HUES6 (cell line): ENCODE results near the gene SYT15.
"Not testable (repeated sequence)": the region's sequence is repeated elsewhere in the genome, so short reads cannot be mapped to it uniquely, and the experiment has no call there.

Source experiments
- H3K27ac ChIP-seq: 2 replicates; pipeline ENCODE4 v1.7.0; 2013; ENCODE audit warnings: low read depth, mild to moderate bottlenecking, low read length, inconsistent platforms
- H3K27me3 ChIP-seq: 2 replicates; pipeline ENCODE4 v1.6.1; 2013; ENCODE audit warnings: low read length; ENCODE audit not compliant: control insufficient read depth, insufficient read depth
- H3K36me3 ChIP-seq: 2 replicates; pipeline ENCODE4 v1.6.1; 2013; ENCODE audit warnings: low read length; ENCODE audit not compliant: control insufficient read depth, insufficient read depth
- H3K4me1 ChIP-seq: 2 replicates; pipeline ENCODE4 v1.6.1; 2013; ENCODE audit warnings: low read length; ENCODE audit not compliant: control insufficient read depth, insufficient read depth
- H3K4me3 ChIP-seq: 2 replicates; pipeline ENCODE4 v1.5.1; 2013; ENCODE audit warnings: low read depth, low read length
- H3K9ac ChIP-seq: one replicate; pipeline ENCODE4 v1.6.1; 2013; ENCODE audit warnings: mild to moderate bottlenecking, low read length
- H3K9me3 ChIP-seq: 2 replicates; pipeline ENCODE4 v1.6.1; 2013; ENCODE audit warnings: low read depth, low read length; ENCODE audit not compliant: control insufficient read depth, insufficient read depth

SYT15 gene

GRCh38 chr10:46560381-46560780 lies 18.5 kb upstream of the SYT15 start:
- Histone ChIP-seq H3K27me3 (peaks cover 50% of the 10 kb centered on the region), H3K27ac (no peak overlapping the region)

GRCh38 chr10:46560952-46561351 lies 18.0 kb upstream of the SYT15 start:
- H3K9ac ChIP-seq = no peak overlapping the region
- H3K4me3 ChIP-seq = no peak overlapping the region
- no peak overlapping the region for H3K27ac ChIP-seq
- H3K4me1 ChIP-seq = 0 out of 2 replicates have a peak, but pooled peaks cover 4% of the 10 kb centered on the region
- H3K27me3 ChIP-seq = peaks cover 45% of the 10 kb centered on the region
- no peaks in the 10 kb centered on the region for H3K9me3 ChIP-seq
- H3K36me3 ChIP-seq = no peaks in the 10 kb centered on the region

More at GRCh38 chr10:46560381-46560780, 18.5 kb upstream of the SYT15 start:
- Histone ChIP-seq H3K4me3 (no peak overlapping the region), H3K4me1 (peaks cover 7% of the 10 kb centered on the region), H3K9ac (no peak overlapping the region), H3K9me3 (no peaks in the 10 kb centered on the region), H3K36me3 (no peaks in the 10 kb centered on the region)

GRCh38 chr10:46565591-46566332 lies 13.2 kb upstream of the SYT15 start:
- not testable (repeated sequence) for H3K9ac ChIP-seq, H3K4me1 ChIP-seq, H3K27ac ChIP-seq, H3K36me3 ChIP-seq, H3K4me3 ChIP-seq, H3K9me3 ChIP-seq, H3K27me3 ChIP-seq

- H3K27ac ChIP-seq, H3K9me3 ChIP-seq, H3K4me1 ChIP-seq, H3K27me3 ChIP-seq, H3K9ac ChIP-seq, H3K4me3 ChIP-seq, H3K36me3 ChIP-seq: not testable (repeated sequence)
Observed at GRCh38 chr10:46567151-46567550, 11.8 kb upstream of the SYT15 start.

GRCh38 chr10:46570655-46571054 lies 8.3 kb upstream of the SYT15 start:
- H3K9me3 ChIP-seq, H3K36me3 ChIP-seq, H3K27me3 ChIP-seq, H3K9ac ChIP-seq, H3K27ac ChIP-seq, H3K4me1 ChIP-seq, H3K4me3 ChIP-seq: not testable (repeated sequence)

GRCh38 chr10:46572765-46573164 lies 6.2 kb upstream of the SYT15 start:
- not testable (repeated sequence) for H3K36me3 ChIP-seq, H3K9ac ChIP-seq, H3K27ac ChIP-seq, H3K9me3 ChIP-seq, H3K27me3 ChIP-seq, H3K4me3 ChIP-seq, H3K4me1 ChIP-seq

- H3K4me1 ChIP-seq, H3K36me3 ChIP-seq, H3K27ac ChIP-seq, H3K9ac ChIP-seq, H3K4me3 ChIP-seq, H3K9me3 ChIP-seq, H3K27me3 ChIP-seq: not testable (repeated sequence)
Observed at GRCh38 chr10:46573314-46573713, 5.6 kb upstream of the SYT15 start.

- peaks cover 12% of the 10 kb centered on the region for H3K27me3 ChIP-seq
- not testable (repeated sequence) for H3K36me3 ChIP-seq, H3K4me3 ChIP-seq, H3K9ac ChIP-seq, H3K9me3 ChIP-seq, H3K4me1 ChIP-seq, H3K27ac ChIP-seq
Observed at GRCh38 chr10:46573884-46574283, 5.0 kb upstream of the SYT15 start.

GRCh38 chr10:46577624-46578473 lies 1.1 kb upstream of the SYT15 start:
- H3K4me1 ChIP-seq, H3K4me3 ChIP-seq, H3K9ac ChIP-seq, H3K9me3 ChIP-seq, H3K36me3 ChIP-seq, H3K27ac ChIP-seq: not testable (repeated sequence)
- peaks cover 18% of the 10 kb centered on the region for H3K27me3 ChIP-seq

- H3K4me1 ChIP-seq, H3K9me3 ChIP-seq, H3K27ac ChIP-seq, H3K36me3 ChIP-seq, H3K4me3 ChIP-seq, H3K9ac ChIP-seq: not testable (repeated sequence)
- H3K27me3 ChIP-seq = peaks cover 18% of the 10 kb centered on the region
Observed at GRCh38 chr10:46579378-46579777, 450 bp downstream of the SYT15 start.

- H3K9ac ChIP-seq, H3K9me3 ChIP-seq, H3K4me1 ChIP-seq, H3K4me3 ChIP-seq, H3K27ac ChIP-seq, H3K36me3 ChIP-seq: not testable (repeated sequence)
- peaks cover 18% of the 10 kb centered on the region for H3K27me3 ChIP-seq
Observed at GRCh38 chr10:46581997-46582396, 3.1 kb downstream of the SYT15 start.
